Heart left ventricle (tissue), 16 donors: ENCODE data around the gene RNF114. TPM values are rescaled to one million over a fixed set of nuclear protein-coding genes. Genes with fewer than 3 reads are reported as not detected.

Source experiments
- ATAC-seq, 4 donors: fragments of 200-7000 bp; cut with Tn5 transposase; one replicate each; pipeline ENCODE4 v1.9.1; 2020 to 2022; ENCODE audit warnings: moderate library complexity in 4 of 4, mild to moderate bottlenecking in 3 of 4, moderate number of reproducible peaks in 1 of 4
- DNase-seq, 5 donors: peaks; one replicate each; pipeline ENCODE4 v3.0.0-alpha.2; 2020
- H3K27ac ChIP-seq, 12 donors: fragments of 200-600 bp; sonication (generic) in 4 of 12; one replicate each; pipeline versions ENCODE4 v1.5.0 to v1.8.0; 2016 to 2022; ENCODE audit warnings: mild to moderate bottlenecking in 2 of 12
- H3K27me3 ChIP-seq, 9 donors: fragments of 200-600 bp; sonication (generic) in 2 of 9; one replicate each; pipeline versions ENCODE4 v1.5.1 to v1.8.0; 2016 to 2022; ENCODE audit warnings: mild to moderate bottlenecking in 3 of 9
- H3K36me3 ChIP-seq, 9 donors: fragments of 200-600 bp; sonication (generic) in 2 of 9; one replicate each; pipeline versions ENCODE4 v1.5.0 to v1.8.0; 2018 to 2022; ENCODE audit warnings: mild to moderate bottlenecking in 2 of 9
- H3K4me1 ChIP-seq, 12 donors: fragments of 200-600 bp; sonication (generic) in 4 of 12; one replicate each; pipeline versions ENCODE4 v1.5.0 to v1.8.0; 2016 to 2022; ENCODE audit warnings: mild to moderate bottlenecking in 3 of 12
- H3K4me3 ChIP-seq, 12 donors: fragments of 200-600 bp; sonication (generic) in 4 of 12; one replicate each; pipeline versions ENCODE4 v1.5.0 to v1.8.0; 2017 to 2022; ENCODE audit warnings: mild to moderate bottlenecking in 9 of 12, moderate library complexity in 4 of 12
- H3K9me3 ChIP-seq, 12 donors: fragments of 200-600 bp; sonication (generic) in 4 of 12; one replicate each; pipeline versions ENCODE4 v1.5.0 to v1.8.0; 2016 to 2022; ENCODE audit warnings: mild to moderate bottlenecking in 1 of 12
- CTCF ChIP-seq, 12 donors: fragments of 200-600 bp; sonication (generic) in 4 of 12; IDR thresholded peaks; one replicate each; pipeline versions ENCODE4 v1.5.0 to v1.8.0; 2018 to 2022; ENCODE audit warnings: antibody characterized with exemption in 12 of 12, mild to moderate bottlenecking in 5 of 12
- POLR2A ChIP-seq, 2 donors: fragments of 450-650 bp; IDR thresholded peaks; one replicate each; pipeline ENCODE4 v1.6.1; 2017; ENCODE audit warnings: antibody characterized with exemption in 2 of 2, mild to moderate bottlenecking in 2 of 2, moderate library complexity in 2 of 2
- WGBS, 4 donors: extraction: QIAGEN DNeasy Blood & Tissue Kit in 2 of 4; methylation state at CpG; one replicate each; pipeline versions ENCODE4 v1.1.5 to v1.1.7; 2013 to 2018; 5-methylcytosine and 5-hydroxymethylcytosine counted together
- intact Hi-C, 10 donors: fragments of 100-400 bp; cut with DNase I; formaldehyde crosslinking; loops; one replicate each; pipeline versions ENCODE4 v1.11.1 to v1.14.2; 2022
- polyA plus RNA-seq, 2 donors: library from polyadenylated mRNA; stranded (reverse); fragments of 200-250 nt; gene quantifications; one replicate each; pipeline ENCODE4 v1.2.3, GENCODE V29; 2013
- total RNA-seq, 9 donors: library from RNA; depleted of rRNA in 2 of 9; stranded (reverse); fragments of >200 nt in 2 of 9; fragmentation: NEBNext Ultra II Directional in 3 of 9; extraction: Animal tissue kit (Norgen Biotek cat#: 25700) in 3 of 9; gene quantifications; one replicate each; pipeline versions ENCODE4 v1.1.0 to v1.2.4, GENCODE V29; 2016 to 2023
- donor health status: ischemic (EF 13 %, LVEDD 7.1; RV severe dilation, severe dysfunction).
- donor health status: healthy with polysubstance abuse.
- donor health status: DM: no; HTN: yes; CAD: no.
- donor health status: DM: no; HTN: no; CAD: no.
- donor health status: ischemic (EF 25% LVEDD 6.9; RV normal size, moderate dysfunction).
- donor health status: ischemic (EF 25% LVEDD 5.7; RV mildly dilated, moderate dysfunction).
- donor health status: healthy.
- donor health status: DM: yes; HTN: yes; CAD: no.
- donor health status: ischemic (EF 35%, LVEDD 5.7; RV mildly dilated, moderate dysfunction).
- donor health status: nonischemic (EF 11% LVEDD 7.7; RV severe dilation, severe dysfunction).
- donor health status: DM: yes; HTN: yes; CAD: no.
- donor health status: PGD.
- donor health status: ischemic (EF 29% LVEDD 5.4; RV normal size, mild dysfunction).
- donor health status: nonischemic (EF 23%, LVEDD 6.1; RV moderate dilation, normal function).

Gene RNF114
- total and polyA plus RNA-seq, 11 donors: 36.5 to 128 (median 50.0) TPM

- ATAC-seq (peak; percentile 90 to 95 (median 94)), DNase-seq (peak; percentile 96 to 99 (median 97))
- Histone ChIP-seq H3K4me3 (peak within 1 kb of the TSS; percentile 72 to 99 (median 96)), H3K4me1 (peaks cover 9 to 54% (median 37%) of the 10 kb centered on the region in 12 donors), H3K27me3 (no peaks in the 10 kb centered on the region), H3K9me3 (no peaks in the 10 kb centered on the region), H3K36me3 (no peaks in the 10 kb centered on the region), H3K27ac (peak within 1 kb of the TSS; percentile 93 to 100 (median 99))
- intact Hi-C loops: loop anchor here in 2 of 10 donors (10.0 kb wide), 2 partner anchors 201 to 301 kb away; partner anchors contain the start of gene B4GALT5 (in 1 of the 2)
- 0 to 2% (median 0%) methylated on average over 42 to 69 of the region's 69 CpGs for WGBS, 4 donors
- peak in 1 of 2 donors; percentile 57 for TF ChIP-seq POLR2A (IDR thresholded peaks at IDR 0.05)
- TF ChIP-seq CTCF (IDR thresholded peaks at IDR 0.05): no peak
These were observed 20.6 kb upstream of the RNF114 start, which contains the start of gene SPATA2 for GRCh38 chr20:49915380-49916145. SPATA2 (minus strand) TSS chr20:49915529; CDS start chr20:49908490, 7,039 bp downstream.

GRCh38 chr20:49916146-49917002 is 19.8 kb upstream of the RNF114 start:
- peak in 3 of 4 donors; percentile 4 to 26 (median 9) for ATAC-seq
- peaks cover 9 to 48% (median 36%) of the 10 kb centered on the region in 12 donors for H3K4me1 ChIP-seq
- intact Hi-C loops: loop anchor here in 2 of 10 donors (10.0 kb wide), 2 partner anchors 202 to 302 kb away; partner anchors contain the start of gene B4GALT5 (in 1 of the 2)

GRCh38 chr20:49918446-49918845 is 17.8 kb upstream of the RNF114 start:
- Histone ChIP-seq H3K27me3 (no peaks in the 10 kb centered on the region), H3K27ac (no peak overlapping the region), H3K4me3 (no peak overlapping the region), H3K4me1 (peaks cover 5 to 31% (median 23%) of the 10 kb centered on the region in 12 donors), H3K9me3 (no peaks in the 10 kb centered on the region), H3K36me3 (no peaks in the 10 kb centered on the region)
- WGBS, 4 donors: 88 to 94% (median 93%) methylated on average over 3 of the region's 3 CpGs
- ATAC-seq (no peak), DNase-seq (no peak)
- TF ChIP-seq POLR2A (IDR thresholded peaks at IDR 0.05): no peak
- no peak for TF ChIP-seq CTCF (IDR thresholded peaks at IDR 0.05)
- intact Hi-C loops: loop anchor here in 2 of 10 donors (10.0 kb wide), 2 partner anchors 204 to 304 kb away; partner anchors contain the start of gene B4GALT5 (in 1 of the 2)

More at GRCh38 chr20:49916146-49917002, 19.8 kb upstream of the RNF114 start:
- WGBS, 4 donors: 37 to 58% (median 45%) methylated on average over 19 of the region's 19 CpGs
- H3K27me3 ChIP-seq: no peaks in the 10 kb centered on the region
- H3K27ac ChIP-seq: peak overlapping the region in 10 of 12 donors; percentile 93 to 100 (median 99)
- TF ChIP-seq POLR2A (IDR thresholded peaks at IDR 0.05) (no peak), CTCF (IDR thresholded peaks at IDR 0.05) (no peak)
- no peaks in the 10 kb centered on the region for H3K9me3 ChIP-seq
- H3K36me3 ChIP-seq: no peaks in the 10 kb centered on the region
- H3K4me3 ChIP-seq: peak overlapping the region; percentile 72 to 99 (median 96)
- DNase-seq: no peak
